CD4-positive, alpha-beta T cell treated with Interleukin-4 for 1 hour (primary cell): ENCODE data around the gene STK32C.
"Not testable (repeated sequence)": the region's sequence is repeated elsewhere in the genome, so short reads cannot be mapped to it uniquely, and the experiment has no call there.

Experiments
- DNase-seq, 2 donors: peaks; one replicate each; pipeline ENCODE4 v3.0.0-alpha.2; 2020 to 2022

The STK32C gene

DNA sequence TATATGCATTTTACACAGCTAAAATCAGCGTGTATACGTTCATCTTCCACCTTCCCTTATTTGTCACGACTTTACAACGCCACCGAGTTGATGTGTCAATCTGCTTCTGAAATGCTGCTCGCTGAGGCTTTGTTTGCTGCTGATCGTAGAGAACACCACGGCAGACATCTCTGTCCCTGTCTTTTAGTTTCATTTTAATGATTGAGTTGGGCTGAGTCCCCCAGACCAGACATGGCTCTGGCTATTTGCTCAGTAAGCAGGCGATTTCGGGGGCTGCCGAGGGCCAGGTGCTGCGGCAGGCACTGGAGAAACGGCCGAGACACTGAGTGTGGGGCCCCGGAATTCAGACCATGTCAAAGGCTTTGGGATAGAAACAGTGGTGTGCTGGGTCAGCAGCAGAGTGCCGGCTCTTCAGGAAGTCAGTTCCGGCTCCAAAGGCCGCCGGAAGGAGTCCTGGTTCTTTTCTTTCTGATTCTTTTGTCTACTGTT, 29.2 kb upstream of the STK32C start:
- no peak for DNase-seq

GRCh38 chr10:132336064-132336746, 28.5 kb upstream of the STK32C start:
- no peak for DNase-seq

DNA sequence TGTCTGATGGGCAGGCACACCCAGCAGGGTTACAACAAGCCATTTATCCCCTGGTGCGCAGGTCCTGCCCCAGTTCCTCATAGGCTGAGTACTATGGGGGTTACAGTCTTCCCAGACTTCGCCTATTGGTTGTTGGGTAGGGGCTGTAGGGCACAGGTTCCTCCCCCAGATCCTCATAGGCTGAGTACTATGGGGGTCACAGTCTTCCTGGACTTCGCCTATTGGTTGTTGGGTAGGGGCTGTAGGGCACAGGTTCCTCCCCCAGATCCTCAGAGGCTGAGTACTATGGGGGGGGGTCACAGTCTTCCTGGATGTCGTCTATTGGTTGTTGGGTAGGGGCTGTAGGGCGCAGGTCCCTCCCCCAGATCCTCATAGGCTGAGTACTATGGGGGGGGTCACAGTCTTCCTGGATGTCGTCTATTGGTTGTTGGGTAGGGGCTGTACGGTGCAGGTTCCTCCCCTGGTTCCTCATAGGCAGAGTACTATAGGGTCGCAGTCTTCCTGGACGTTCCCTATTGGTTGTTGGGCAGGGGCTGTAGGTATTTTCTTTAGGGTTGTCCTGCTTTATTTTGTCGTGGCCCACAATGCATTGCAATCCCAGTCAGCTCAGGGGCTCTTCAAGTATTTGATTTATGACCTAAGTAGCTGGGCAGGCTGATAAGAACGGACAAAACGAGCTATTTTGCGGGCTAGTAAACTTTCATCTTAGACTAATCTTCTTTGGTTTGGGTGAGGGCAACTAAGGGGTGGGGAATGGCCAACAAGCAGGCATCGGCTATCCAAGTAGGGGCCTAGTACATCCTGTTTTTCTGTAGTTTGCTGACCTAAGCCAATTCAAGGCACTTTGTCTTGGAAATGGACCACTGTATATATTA, 27.7 kb upstream of the STK32C start:
- peak; percentile 26 to 82 for DNase-seq

DNA sequence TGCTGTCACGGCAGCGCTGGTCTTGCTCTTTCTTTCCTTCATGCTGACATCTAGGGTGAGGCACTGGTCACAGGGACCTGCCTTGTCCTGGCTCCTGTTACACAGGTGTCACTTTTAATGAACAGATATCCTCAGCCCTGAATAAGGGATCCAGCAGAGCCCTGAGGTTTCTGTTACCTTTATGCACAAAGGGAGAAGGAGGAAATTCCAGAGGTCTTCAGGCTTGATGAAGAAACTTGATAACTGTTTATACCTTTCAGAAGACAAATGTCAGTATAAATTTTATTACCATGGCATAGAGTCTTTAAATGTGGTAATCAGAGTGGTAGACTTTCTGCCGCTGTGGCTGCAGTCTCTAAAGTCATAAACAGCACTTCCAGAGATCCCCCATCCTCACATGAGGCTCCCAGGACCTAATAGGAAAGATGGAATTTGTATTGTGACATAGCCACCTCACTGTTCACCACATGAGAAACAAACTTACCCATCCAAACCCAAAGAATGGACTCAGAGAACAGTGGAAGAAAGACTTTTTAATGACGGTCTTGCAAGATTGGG, 27.0 kb upstream of the STK32C start:
- DNase-seq = no peak

DNA sequence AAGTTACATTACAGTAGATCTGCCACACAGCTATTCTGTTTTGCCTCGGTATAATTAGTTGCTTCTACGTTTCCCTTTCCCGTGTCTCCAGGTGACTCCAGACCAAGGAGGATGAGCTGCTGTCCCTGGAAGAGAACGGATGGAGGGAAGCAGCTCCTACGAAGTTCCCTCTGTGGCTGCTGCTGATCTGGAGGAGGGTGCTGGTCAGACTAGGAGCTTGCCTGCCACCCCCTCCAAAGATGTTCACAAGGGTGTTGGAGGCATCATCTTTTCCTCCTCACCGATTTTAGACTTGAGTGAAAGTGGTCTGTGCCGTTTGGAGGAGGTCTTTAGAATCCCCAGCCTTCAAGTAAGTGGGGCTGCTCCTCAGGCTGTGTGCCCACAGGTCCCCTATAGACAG, 25.6 kb upstream of the STK32C start:
- DNase-seq = no peak

GRCh38 chr10:132332433-132332754, 24.6 kb upstream of the STK32C start:
- peak in 1 of 2 donors; percentile 53 for DNase-seq

- DNase-seq = peak; percentile 99
These were observed 24.1 kb upstream of the STK32C start, which contains the start of gene LRRC27 for GRCh38 chr10:132331601-132332432. TSS of gene LRRC27 (plus strand) at chr10:132332193. CDS start at chr10:132333525, 1,332 bp downstream.

- no peak for DNase-seq
These were observed 22.7 kb upstream of the STK32C start for GRCh38 chr10:132330486-132330833.

- DNase-seq = peak; percentile 42
These were observed 22.1 kb upstream of the STK32C start for GRCh38 chr10:132329565-132330485.

DNA sequence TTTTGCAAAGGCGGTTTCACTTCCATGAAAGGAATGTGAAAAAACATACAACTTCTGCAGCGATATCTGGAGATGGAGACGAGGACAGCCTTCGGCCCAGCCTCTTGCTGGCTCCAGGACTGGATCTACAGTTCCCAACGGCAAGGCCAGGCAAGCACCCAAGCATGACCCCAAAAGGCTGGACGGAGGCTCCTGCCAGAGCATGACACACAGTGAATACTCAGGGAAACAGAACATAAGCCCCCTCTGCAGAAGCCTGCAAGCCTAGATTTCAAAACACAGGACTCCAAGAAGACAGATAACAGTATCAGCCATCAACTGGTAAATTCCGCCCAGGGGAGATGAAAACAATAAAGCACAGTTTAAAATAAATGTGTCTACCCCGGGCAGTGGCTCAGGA, 21.0 kb upstream of the STK32C start:
- DNase-seq = no peak

- DNase-seq = no peak
These were observed 20.4 kb upstream of the STK32C start for GRCh38 chr10:132328106-132328505.

DNA sequence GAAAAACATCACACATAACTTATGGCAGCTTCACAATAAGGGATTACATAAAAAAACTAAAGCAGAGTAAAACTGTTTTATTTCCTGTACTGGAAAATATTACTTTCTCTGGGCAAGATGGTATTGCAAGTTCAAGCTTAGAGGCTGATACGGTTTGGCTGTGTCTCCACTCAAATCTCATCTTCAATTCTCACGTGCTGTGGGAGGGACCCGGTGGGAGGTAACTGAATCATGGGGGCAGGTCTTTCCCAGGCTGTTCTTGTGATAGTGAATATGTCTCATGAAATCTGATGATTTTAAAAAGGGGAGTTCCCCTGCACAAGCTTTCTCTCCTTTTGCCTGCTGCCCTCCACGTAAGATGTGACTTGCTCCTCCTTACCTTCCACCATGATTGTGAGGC, 19.2 kb upstream of the STK32C start:
- no peak for DNase-seq

- DNase-seq = no peak
These were observed 18.7 kb upstream of the STK32C start for GRCh38 chr10:132326344-132326889.

GRCh38 chr10:132324186-132324585, 16.4 kb upstream of the STK32C start:
- no peak for DNase-seq

- DNase-seq = no peak
These were observed 14.9 kb upstream of the STK32C start for GRCh38 chr10:132322586-132323048.

- no peak for DNase-seq
These were observed 14.0 kb upstream of the STK32C start for GRCh38 chr10:132321726-132322125.

DNA sequence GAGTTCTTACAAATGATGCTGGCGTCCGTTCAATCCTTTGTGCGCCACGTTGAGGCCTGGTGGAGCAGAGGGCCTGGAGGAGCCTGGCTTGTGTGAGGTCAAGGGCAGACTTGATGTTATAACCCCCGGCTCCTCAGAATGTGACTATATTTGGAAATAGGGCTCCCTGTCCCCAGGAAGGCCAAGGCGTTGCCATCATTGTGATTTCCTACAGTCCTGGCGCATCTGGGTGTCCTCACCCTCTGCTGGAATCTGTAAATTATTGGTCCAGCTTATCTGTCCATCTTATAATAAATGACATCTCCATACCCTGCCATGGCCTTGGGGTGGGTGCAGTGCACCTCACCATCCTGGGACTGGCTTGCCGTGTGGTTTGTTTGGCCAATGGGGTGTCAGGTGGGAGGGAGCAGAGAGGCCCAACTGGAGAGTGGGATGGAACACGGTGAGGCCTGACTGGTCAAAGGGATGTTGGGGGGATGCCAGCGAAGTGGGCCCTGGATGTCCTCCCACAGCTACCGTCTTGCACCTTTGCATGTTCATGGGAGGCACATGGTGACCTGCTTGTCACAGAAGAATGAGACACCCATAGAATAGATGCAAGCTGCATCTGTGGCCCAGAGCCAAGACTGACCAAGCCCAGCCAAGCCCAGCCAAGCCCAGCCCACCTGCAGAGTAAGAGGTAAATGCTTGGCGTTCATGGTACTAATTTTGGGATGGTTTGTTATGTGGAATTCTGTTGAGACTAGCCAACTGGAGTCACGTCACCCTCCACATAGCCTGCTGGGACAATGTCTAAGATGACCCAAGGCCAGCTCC, 13.1 kb upstream of the STK32C start:
- no peak for DNase-seq

GRCh38 chr10:132319853-132320653, 12.3 kb upstream of the STK32C start:
- DNase-seq = peak in 1 of 2 donors; percentile 44

DNA sequence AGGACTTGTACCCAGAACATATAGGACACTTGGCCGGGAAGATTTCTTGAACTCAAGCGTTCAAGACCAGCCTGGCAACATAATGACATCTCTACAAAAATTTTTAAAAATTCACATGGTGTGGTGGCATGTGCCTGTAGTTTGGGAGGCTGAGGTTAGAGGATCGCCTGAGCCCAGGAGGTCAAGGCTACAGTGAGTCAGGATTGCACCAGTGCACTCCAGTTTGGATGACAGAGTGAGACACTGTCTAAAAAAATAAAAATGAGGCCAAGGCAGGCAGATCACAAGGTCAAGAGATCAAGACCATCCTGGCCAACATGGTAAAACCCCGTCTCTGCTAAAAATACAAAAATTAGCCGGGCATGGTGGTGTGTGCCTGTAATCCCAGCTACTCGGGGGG, 9.7 kb upstream of the STK32C start:
- DNase-seq = not testable (repeated sequence)

- no peak for DNase-seq
These were observed 8.4 kb upstream of the STK32C start for GRCh38 chr10:132316133-132316532.
